ENCODE measurements around the gene JAGN1.
A peak's percentile ranks its signal among the peaks of the same experiment; 100 is the strongest.
"Not testable (repeated sequence)": the region's sequence is repeated elsewhere in the genome, so short reads cannot be mapped to it uniquely, and the experiment has no call there.

Gene JAGN1

DNA sequence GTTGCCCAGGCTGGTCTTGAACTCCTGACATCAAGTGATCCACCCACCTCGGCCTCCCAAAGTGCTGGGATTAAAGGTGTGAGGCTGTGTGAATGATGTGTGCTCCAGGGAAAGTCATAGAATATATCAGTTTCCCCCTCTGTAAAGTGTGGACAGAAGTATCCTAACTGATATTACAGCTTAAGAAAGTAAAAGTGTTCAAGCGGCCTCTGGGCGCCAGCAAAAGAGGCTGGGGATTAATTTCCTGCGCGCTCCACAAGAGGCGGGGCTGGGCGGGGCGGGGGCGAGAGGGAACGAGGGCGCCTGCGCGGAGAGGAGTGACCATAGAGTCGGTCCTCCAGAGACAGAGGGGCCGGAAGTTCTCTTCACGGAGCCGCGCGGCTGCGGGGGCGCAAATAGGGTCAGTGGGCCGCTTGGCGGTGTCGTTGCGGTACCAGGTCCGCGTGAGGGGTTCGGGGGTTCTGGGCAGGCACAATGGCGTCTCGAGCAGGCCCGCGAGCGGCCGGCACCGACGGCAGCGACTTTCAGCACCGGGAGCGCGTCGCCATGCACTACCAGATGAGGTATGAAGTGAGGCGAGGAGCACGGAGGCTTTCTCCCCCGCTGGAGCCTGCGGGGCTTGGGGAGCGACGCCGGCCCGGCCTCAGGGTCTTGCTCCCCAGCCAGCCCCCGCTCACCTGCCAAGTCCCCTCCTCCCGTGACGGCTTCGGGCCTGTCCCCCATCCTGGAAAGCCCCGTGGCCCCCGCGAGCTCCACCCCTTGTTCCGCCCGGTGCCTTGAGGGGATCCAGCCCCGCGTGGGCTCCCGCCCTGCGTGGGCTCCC lies at the start of gene JAGN1:
JAGN1 (plus strand) TSS at position 362 of the 823 bp plus-strand sequence; CDS start at position 475, 113 bp downstream.
- DNase-seq (ENCODE audit: low spot score) = peak; percentile 88

DNA sequence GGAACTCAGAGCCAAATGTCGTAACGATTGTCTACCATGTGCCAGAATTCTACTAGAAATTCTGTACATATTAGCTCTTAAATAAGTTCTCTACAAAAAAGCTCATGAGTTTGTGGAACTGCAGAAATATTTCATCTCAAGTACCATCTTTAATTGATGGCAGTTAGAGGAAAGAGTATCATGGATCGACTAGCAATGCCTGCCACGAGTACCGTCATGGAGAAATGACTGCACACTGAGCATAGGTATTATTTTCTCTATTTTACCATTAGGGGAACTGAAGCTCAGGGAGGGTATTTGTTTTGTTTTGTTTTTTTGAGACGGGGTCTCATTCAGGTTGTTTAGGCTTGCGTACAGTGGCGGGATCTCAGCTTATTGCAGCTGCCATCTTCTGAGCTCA lies 49.4 kb upstream of the JAGN1 start:
- DNase-seq (ENCODE audit: low spot score) = no peak

DNA sequence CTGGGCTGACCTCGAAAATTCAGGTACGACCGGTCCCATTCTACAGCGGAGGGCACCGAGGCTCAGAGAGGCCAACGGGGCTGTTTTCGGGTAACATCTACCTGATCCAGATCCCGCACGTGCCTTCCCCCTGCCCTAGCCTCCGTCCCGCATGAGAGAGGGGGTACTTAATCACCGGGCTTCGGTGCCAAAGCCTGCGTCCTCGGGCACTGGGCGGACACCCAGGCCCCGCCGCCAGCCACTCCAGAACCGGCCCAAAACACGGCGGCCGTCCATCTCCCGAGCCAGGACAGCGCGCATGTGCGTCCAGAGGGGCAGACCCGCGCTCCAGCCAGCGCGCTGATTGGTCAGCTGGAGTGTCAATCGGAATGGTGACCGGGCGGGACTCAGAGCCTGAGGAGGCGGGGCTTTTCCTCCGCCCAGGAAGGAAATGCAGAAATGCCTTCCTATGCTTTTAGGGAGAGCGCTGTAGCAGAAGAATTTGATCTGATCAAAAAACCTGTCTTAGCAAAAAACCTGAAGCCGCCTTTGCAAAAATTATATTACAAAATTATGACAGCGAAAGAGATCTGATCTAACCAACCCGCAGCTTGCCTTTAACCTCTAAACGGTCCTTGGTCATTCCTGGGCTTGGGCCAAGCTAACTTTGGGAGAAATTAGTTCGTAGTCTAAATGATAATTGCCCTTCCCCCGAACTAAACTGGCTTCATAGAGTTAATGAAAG lies 46.5 kb upstream of the JAGN1 start, which contains the start of gene RPUSD3:
RPUSD3 (minus strand) TSS at position 294 of the 724 bp plus-strand sequence; CDS start at position 276, 18 bp downstream.
- peak; percentile 98 for DNase-seq (ENCODE audit: low spot score)

DNA sequence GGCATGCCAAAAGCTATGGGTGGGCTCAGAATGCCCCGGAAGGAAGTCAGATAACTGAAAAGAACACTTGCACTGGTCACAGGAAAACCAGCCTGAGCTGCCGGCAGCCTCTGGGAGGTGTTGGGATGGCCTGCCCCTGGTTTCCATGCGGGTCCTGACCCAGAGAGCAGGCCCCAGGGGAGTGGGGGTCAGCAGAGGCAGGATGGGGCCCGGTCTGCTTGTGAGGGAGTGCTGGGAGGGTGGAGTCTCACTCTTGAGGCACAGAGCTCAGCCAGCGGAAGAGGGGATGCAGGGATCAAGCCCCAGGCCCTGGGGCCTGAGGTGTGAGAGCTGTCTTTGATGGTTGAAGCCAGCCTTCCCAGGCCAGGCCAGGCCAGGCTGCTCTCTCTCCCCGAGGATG lies 44.2 kb upstream of the JAGN1 start:
- no peak for DNase-seq (ENCODE audit: low spot score)

DNA sequence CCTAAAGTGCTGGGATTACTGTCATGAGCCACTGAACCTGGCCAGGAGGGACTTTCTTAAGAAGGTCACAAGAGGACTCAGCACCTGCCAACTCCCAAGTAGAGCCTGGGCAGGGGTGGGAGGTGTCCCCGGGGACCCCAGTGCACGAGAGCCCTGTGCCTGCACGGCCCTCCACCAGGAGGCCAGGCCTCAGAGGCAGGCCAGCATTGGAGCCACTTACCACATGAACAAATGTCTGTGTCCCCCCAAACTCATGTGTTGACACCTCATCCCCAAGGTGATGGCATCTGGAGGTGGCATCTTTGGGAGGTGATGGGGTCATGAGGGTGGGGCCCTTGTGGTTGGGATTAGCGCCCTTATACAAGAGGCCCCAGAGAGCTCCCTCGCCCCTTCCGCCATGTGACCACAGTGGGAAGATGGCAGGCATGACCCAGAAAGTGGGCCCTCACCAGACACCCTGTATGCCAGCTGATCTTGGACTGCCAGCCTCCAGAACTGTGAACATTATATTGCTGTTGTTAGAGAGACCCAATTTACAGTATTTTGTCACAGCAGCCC lies 43.4 kb upstream of the JAGN1 start:
- DNase-seq (ENCODE audit: low spot score) = no peak

DNA sequence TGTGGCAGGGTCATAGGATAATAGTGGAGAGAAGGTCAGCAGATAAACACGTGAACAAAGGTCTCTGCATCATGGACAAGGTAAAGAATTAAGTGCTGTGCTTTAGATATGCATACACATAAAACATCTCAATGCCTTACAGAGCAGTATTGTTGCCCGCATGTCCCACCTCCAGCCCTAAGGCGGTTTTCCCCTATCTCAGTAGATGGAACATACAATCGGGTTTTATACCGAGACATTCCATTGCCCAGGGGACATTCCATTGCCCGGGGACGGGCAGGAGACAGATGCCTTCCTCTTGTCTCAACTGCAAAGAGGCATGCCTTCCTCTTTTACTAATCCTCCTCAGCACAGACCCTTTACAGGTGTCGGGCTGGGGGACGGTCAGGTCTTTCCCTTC lies 42.5 kb upstream of the JAGN1 start:
- not testable (repeated sequence) for DNase-seq (ENCODE audit: low spot score)

DNA sequence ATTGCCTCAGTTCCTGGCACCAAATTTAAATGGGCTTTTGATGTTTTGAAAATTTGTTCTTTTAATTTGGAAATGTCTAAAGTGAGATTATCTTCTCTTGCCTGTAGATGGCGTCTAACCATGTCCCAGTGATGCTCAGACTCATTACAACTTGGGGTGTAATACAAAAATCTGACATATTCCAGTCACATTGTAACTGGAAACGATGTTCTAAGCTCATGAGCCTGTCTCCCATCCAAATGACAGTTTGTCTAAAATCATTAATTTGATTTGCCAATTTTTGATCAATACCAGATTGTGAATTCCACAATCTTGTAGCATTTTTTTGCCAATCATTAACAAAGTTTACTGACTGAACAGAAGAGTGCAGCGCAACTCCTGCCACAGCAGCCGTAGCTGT lies 41.5 kb upstream of the JAGN1 start:
- peak; percentile 55 for DNase-seq (ENCODE audit: low spot score)

DNA sequence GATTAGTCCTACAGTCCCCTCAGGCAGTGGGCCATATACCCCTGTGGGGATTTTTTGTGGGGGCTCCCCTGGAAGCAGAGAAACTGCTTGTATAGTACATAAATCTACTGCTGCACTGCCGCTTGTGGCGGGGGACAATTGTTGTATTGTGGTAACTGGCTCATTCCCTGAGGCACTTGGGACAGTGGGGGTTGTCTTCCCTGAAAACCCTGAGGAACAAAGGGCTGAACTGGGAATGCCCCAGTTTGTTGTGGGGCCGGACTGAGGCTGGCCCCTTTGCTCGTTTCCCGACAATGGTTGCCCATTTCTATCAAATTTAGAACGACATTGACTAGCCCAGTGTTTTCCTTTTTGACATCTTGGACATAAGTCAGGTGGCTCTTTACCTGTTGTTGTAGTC lies 39.0 kb upstream of the JAGN1 start:
- not testable (repeated sequence) for DNase-seq (ENCODE audit: low spot score)

DNA sequence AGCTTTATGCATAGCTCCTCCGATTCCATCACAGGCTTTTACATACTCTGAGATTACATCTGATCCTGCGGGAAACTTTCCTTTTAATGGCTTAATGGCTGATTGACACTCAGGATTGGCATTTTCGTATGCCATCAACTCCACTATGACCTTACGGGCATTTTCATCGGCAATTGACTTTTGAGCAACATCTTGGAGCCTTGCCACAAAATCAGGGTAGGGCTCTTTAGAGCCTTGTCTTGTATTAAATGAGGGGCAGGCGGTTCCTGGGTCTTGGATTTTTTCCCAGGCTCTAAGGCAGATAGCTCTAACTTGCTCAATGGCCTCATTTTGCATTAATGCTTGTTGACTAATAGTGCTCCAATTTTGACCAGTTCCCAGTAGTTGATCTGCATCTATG lies 38.5 kb upstream of the JAGN1 start:
- not testable (repeated sequence) for DNase-seq (ENCODE audit: low spot score)

DNA sequence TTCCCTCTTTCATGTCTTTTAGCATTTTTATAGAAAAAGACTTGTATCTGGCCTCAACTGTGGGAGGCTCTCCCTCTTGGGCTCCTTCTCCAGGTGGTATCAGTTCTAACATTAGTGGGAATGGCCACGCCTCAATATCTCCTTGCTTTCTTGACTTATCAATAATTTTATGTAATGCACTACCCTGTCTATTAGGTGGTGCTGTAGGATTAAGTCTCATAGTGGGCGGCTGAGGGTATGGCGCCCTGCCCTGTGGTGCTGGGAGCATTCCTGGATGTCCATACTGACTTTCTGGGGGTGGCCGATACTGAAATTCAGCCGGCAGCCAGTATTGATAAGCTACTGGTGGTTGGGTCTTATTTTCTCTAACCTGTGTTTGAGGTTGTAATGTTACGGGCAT lies 37.9 kb upstream of the JAGN1 start:
- DNase-seq (ENCODE audit: low spot score) = no peak

DNA sequence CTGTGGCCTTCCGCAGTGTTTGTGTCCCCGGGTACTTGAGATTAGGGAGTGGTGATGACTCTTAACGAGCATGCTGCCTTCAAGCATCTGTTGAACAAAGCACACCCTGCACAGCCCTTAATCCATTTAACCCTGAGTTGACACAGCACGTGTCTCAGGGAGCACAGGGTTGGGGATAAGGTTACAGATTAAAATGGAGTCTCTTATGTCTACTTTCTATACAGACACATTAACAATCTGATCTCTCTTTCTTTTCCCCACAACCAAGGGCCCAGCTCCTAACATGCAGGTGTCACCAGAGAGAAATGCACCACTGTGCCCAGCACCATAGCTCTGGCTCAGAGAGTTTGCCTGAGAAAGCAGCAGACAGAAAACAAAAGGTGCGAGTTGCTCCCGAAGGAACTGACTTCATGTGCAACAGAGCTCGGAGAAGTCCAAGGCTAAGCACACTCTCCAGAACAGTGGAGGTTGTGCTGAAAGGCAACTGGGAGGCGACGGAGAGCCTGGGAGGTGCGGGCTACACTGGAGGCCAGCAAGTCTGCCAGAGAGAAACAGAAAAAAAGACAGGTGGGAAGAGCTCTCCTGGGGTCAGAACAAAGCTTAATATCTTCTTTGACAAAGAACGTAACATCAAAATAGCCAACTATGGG lies 36.0 kb upstream of the JAGN1 start:
- not testable (repeated sequence) for DNase-seq (ENCODE audit: low spot score)

DNA sequence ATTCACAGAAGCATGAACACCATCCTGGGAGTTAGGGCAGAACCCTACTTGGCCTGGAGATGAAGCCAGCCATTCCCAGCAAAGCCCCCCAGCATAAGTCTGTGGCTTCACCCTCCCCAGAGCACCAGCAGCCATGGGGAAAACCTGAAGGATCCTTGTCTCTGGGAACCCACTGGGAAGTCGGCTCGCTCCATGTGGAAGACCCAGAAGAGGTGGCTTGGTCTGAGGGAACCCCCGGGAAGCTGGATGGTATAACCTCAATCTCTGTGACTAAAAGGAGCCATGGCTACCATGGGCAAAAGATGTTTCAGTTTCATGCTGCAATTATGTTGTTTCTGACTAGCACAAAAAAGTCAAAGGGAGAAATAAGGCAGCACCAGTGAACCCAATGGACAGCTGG lies 34.8 kb upstream of the JAGN1 start:
- DNase-seq (ENCODE audit: low spot score) = no peak

DNA sequence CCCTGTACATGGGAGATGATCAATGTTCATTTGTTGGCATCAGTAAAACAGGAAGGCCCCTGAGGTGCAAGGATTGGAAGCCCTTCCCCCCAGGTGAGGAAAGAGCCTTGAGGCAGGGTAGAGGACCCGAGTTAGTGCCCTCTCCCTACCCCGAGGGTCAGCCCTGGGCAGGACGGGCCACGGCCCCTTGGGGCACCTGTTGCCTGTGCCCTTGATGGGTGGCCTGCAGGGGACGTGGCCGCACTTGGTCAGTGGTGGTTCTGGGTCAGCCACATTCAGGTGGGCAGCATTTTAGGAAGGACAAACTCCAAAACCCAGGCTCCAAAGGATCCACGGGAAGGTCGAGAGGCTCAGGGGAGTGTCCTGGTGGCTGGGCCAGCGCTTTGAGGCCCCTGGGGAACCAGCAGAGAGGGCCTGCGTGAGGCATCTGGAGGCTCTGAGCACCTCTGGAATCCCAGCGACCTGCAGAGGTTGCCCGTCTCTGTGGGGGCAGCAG lies 30.8 kb upstream of the JAGN1 start:
- DNase-seq (ENCODE audit: low spot score) = no peak

DNA sequence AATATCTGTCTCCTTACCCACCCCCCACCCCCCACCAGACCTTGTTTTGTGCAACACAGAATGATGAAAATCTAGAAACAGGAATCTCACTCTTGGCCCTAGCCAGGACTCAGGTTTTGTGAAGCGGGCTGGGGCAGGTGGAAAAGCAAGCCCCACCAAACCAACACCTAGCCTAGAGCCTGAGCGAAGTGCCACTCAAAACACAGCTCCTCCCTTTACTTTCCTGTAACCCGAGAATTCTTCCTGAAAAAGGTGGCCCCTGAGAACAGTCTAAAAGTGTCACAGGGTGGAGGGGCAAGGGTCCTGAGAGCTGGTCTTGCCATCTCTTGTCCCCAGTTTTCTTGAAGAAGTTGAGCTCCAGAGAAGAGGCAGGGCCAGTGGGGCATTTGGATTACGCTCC lies 29.2 kb upstream of the JAGN1 start:
- no peak for DNase-seq (ENCODE audit: low spot score)

DNA sequence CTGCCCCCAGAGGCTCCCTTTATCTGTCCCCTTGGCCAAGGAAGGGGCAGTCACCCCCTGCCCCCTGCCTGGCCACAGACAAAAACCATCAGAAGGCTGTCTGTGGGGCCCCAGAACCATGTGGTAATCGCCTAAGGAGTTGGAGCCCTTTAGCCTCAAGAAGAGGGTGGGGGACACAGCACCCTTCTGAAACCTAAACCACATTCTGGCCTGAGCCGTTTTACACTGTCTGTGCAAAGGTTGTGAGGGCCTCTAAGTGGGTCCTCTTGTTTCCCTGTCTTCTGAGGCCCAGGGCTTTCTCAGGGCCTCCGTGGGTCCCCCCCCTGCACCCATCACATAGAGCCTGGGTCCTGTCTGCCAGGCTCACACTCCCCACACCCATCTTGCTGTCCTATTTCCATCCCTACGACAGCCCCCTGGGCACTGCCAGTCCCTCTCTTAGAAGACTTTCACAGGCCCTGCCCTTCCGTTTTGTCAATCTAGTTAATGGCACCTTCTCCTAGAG lies 28.7 kb upstream of the JAGN1 start:
- DNase-seq (ENCODE audit: low spot score) = no peak

DNA sequence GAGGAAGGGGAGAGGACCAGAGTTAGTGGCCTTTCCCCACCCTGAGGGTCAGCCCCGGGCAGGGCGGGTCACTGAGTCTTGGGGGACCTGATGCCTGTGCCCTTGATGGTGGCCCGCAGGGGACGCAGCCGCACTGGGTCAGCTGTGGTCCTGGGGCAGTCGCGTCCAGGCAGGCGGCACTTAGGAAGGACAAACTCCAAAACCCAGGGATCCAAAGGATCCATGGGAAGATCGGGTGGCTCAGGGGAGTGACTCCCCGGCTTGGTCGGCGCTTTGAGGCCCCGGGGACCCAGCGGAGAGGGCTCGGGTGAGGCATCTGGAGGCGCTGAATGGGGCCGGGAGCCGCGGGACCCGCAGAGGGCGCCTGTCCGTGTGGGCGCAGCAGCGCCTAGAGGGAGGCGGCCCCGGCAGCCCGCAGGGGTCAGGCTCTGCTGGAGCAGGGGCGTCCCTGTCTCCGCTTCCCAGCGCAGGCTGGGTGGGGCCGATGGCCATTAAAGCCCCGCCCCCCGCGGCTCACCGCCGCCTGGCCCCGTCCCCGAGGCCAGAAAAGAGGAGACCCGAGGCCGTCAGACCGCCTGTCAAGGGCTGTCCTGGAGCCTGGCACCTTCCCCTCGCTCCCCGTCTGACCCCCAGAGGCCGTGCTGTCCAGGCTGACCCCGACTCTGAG lies 27.9 kb upstream of the JAGN1 start:
- no peak for DNase-seq (ENCODE audit: low spot score)

DNA sequence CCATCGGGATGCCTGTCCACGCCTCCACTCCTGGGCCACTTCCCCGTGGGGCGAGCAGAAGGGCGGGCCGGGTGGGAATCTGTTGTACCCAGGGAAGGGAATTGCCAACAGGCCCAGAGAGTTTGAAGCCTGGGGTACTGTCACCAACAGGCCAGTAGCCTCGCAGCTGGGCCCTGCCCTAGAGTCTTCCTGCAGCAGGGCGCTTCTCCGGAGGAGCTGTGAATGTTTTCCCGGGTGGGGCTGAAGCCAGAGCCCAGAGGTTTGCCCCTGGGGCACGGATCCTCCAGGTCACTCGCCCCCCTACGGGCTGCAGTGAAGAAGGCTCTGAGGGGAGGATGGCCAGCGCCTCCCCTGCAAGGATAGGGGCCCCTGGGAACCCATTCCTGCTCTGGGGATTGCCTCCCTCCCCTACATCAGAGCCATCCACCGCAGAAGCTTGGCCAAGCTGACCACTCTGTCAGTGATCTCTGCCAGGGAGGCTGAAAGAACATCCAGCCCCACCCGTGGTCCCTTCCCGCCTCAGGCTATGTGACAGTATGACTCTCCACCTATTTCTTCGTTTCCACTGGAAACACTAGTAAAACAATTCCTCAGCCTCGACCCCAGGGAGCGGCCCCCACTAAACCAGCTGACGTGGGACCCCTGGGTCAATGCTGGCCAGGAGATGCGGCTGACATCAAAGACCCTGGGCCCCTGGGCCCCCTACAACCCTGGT lies 27.2 kb upstream of the JAGN1 start:
- DNase-seq (ENCODE audit: low spot score) = no peak

DNA sequence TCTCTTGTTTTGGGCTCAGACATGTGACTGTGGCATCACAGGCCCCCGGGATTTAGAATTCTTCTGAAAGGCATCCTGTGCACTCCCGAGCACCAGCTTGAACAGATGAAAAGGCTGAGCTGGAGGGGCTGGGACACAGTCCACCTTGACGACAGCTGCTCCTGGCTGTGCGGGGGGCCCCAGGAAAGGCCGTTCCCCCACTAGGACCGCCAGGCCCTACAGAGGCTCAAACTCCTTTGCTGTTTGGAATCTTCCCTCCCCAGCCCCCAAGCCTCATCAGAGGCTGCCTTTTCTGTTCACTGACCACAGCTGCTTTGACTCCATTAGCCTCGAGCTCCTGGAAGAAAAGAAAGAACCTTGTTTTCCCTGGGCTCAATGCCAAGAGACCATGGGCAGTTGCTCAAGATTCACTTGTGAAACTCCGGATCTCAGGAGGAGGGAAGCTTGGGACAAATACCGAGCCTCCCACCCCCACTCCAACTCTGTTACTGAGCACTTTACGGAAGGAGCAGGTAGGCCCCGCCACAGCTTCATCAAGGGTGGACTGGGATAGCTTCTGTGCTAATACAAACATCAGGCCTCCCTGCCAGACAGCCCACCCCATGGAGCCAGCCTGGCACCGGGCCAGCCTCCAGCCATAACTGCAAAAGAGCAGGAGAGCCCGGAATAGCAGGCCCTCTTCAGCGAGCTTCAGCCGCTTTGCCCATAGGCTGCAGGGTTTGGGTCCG lies 26.0 kb upstream of the JAGN1 start:
- peak; percentile 80 for DNase-seq (ENCODE audit: low spot score)

DNA sequence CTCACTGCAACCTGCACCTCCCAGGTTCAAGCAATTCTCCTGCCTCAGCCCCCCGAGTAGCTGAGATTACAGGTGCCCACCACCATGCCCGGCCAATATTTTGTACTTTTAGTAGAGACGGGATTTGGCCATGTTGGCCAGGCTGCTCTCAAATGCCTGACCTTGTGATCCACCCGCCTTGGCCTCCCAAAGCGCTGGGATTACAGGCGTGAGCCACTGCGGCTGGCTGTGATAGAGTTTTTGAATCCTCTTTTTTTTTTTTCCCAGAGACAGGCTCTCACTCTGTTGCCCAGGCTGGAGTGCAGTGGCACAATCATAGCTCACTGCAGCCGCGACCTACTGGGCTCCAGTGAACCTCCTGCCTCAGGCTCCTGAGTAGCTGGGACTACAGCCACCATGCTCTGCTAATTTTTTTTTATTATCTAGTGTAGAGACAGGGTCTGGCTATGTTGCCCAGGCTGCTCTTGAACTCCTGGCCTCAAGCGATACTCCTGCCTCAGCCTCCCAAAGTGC lies 25.2 kb upstream of the JAGN1 start:
- not testable (repeated sequence) for DNase-seq (ENCODE audit: low spot score)

DNA sequence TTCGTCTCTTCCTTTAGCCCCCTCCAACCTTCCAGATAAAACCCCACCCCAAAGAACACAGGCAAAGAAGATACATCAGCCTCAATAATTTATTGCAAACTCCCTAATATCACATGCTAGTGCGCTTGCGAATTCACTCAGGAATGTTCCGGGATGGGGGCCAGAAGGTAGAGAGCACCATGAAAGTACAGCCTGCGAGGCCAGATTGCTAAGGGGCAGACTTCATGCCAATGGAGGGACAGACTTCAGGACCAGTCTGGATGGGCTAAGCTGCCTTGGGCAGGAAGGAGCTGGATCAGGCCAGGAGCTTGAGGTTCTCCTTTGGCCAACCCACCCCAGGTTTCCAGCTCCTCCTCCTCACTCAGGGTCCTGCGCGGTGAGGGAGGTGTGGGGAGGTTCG lies 23.8 kb upstream of the JAGN1 start:
- no peak for DNase-seq (ENCODE audit: low spot score)
